GM12878 (cell line): ENCODE data around the gene LRP1B. TPM values are rescaled to one million over a fixed set of nuclear protein-coding genes. Genes with fewer than 3 reads are reported as not detected.

Source experiments
- ATAC-seq: fragments of 200-7000 bp; cut with Tn5 transposase; 3 replicates; pipeline ENCODE4 v1.9.1; 2020; ENCODE audit warnings: mild to moderate bottlenecking, moderate library complexity
- BruUV-seq: library from RNA; stranded (reverse); fragments of 400-500 nt; replicated peaks from 2 replicates; lab custom pipeline; 2021; lab: Mats Ljungman, UMichigan
- CTCF ChIA-PET: fragments of 300-600 bp; sonication (Branson Sonifier 250); formaldehyde crosslinking; extraction: SDS; loops from one replicate; lab custom pipeline; 2021; ENCODE audit warnings: inconsistent platforms; lab: Yijun Ruan, JAX
- POLR2A ChIA-PET: fragments of 350-600 bp; formaldehyde crosslinking; extraction: SDS; loops from one replicate; lab custom pipeline; 2021; ENCODE audit warnings: inconsistent platforms; lab: Charles Lee
- RAD21 ChIA-PET: fragments of 300-600 bp; sonication (Branson Sonifier 250); formaldehyde crosslinking; loops from one replicate; lab custom pipeline; 2023; ENCODE audit warnings: antibody characterized with exemption; ENCODE audit not compliant: unreplicated experiment; lab: Charles Lee
- SMC1A ChIA-PET: fragments of 300-600 bp; sonication (Branson Sonifier 250); formaldehyde crosslinking; loops from one replicate; lab custom pipeline; 2023; ENCODE audit not compliant: unreplicated experiment, uncharacterized antibody; lab: Charles Lee
- DNase-seq: peaks from one replicate; pipeline ENCODE4 v3.0.0-alpha.2; 2011; ENCODE audit warnings: low read depth, low spot score
- FAIRE-seq: peaks from 3 replicates; lab custom pipeline; 2011; peaks lifted over from hg19 to GRCh38; lab: Jason Lieb, UNC
- H2AFZ ChIP-seq: 2 replicates; pipeline ENCODE4 v1.6.0; 2011; ENCODE audit warnings: low read depth, low read length, control low read depth; ENCODE audit not compliant: control insufficient read depth
- H3K27ac ChIP-seq: 2 replicates; pipeline ENCODE4 v1.5.1; 2011; ENCODE audit warnings: control low read depth; ENCODE audit not compliant: control insufficient read depth, insufficient read depth
- H3K27me3 ChIP-seq, 2 experiments: replicated peaks in 1 of 2; 2 replicates each; pipeline versions ENCODE4 v1.6.0 to v1.6.1; 2011; ENCODE audit warnings: low read length in 1 of 2; ENCODE audit not compliant: control insufficient read depth in 2 of 2, insufficient read depth in 2 of 2
- H3K36me3 ChIP-seq, 2 experiments: 2 replicates each; pipeline ENCODE4 v1.5.1; 2011; ENCODE audit warnings: low read length in 1 of 2; ENCODE audit not compliant: control insufficient read depth in 2 of 2, insufficient read depth in 2 of 2
- H3K4me1 ChIP-seq: 2 replicates; pipeline ENCODE4 v1.6.1; 2011; ENCODE audit warnings: mild to moderate bottlenecking, low read length, moderate library complexity, mixed read lengths; ENCODE audit not compliant: control insufficient read depth, insufficient read depth
- H3K4me2 ChIP-seq: 2 replicates; pipeline ENCODE4 v1.6.0; 2011; ENCODE audit warnings: control low read depth; ENCODE audit not compliant: control insufficient read depth, insufficient read depth
- H3K4me3 ChIP-seq: fragments of 200-600 bp; sonication (generic); 2 replicates; pipeline ENCODE4 v1.5.1; 2016
- H3K79me2 ChIP-seq: 2 replicates; pipeline ENCODE4 v1.6.0; 2011; ENCODE audit warnings: low read length; ENCODE audit not compliant: control insufficient read depth, insufficient read depth
- H3K9ac ChIP-seq: 2 replicates; pipeline ENCODE4 v1.8.0; 2011; ENCODE audit warnings: low read length, control low read depth, mixed read lengths; ENCODE audit not compliant: control insufficient read depth, insufficient read depth
- H3K9me3 ChIP-seq: replicated peaks from 3 replicates; pipeline ENCODE4 v1.5.1; 2011; ENCODE audit warnings: mild to moderate bottlenecking, low read length; ENCODE audit not compliant: control insufficient read depth, insufficient read depth
- H4K20me1 ChIP-seq: 2 replicates; pipeline ENCODE4 v1.6.0; 2011; ENCODE audit not compliant: control insufficient read depth, insufficient read depth
- ATF3 ChIP-seq: IDR thresholded peaks from 2 replicates; pipeline ENCODE4 v1.6.1; 2011; ENCODE audit warnings: low read depth, mild to moderate bottlenecking, low read length, moderate library complexity, borderline replicate concordance; ENCODE audit errors: extremely low read depth
- CHD2 ChIP-seq: IDR thresholded peaks from 2 replicates; pipeline ENCODE4 v1.6.1; 2011; ENCODE audit warnings: low read depth, low read length, improper control_type of control experiment, borderline replicate concordance
- FOXK2 ChIP-seq: fragments of 450-650 bp; IDR thresholded peaks from 2 replicates; pipeline ENCODE4 v1.6.1; 2017; ENCODE audit warnings: mild to moderate bottlenecking, moderate library complexity
- HSF1 ChIP-seq: fragments of 150-350 bp; IDR thresholded peaks from 2 replicates; pipeline ENCODE4 v1.6.1; 2014; ENCODE audit warnings: mild to moderate bottlenecking, low read depth, low read length
- IKZF1 ChIP-seq: fragments of 450-650 bp; conservative IDR thresholded peaks from 2 replicates; pipeline ENCODE4 v1.6.1; 2017; ENCODE audit warnings: antibody characterized with exemption, mild to moderate bottlenecking
- IRF5 ChIP-seq: fragments of 450-650 bp; IDR thresholded peaks from 2 replicates; pipeline ENCODE4 v1.6.1; 2017; ENCODE audit warnings: borderline replicate concordance
- KDM1A ChIP-seq: fragments of 200-600 bp; sonication (generic); IDR thresholded peaks from 2 replicates; pipeline ENCODE4 v1.6.1; 2016; ENCODE audit warnings: borderline replicate concordance
- POLR2AphosphoS5 ChIP-seq: IDR thresholded peaks from 2 replicates; pipeline ENCODE4 v1.6.1; 2011; ENCODE audit warnings: mild to moderate bottlenecking, low read length, inconsistent platforms
- SMAD5 ChIP-seq: IDR thresholded peaks from 2 replicates; pipeline ENCODE4 v1.6.1; 2016; ENCODE audit warnings: antibody characterized with exemption, low read depth
- STAT1 ChIP-seq: fragments of 450-650 bp; conservative IDR thresholded peaks from 2 replicates; pipeline ENCODE4 v1.6.1; 2014; ENCODE audit warnings: antibody characterized with exemption, mild to moderate bottlenecking
- ZBED1 ChIP-seq: IDR thresholded peaks from 2 replicates; pipeline ENCODE4 v1.6.1; 2016; ENCODE audit warnings: borderline replicate concordance
- WGBS: methylation state at CpG from one replicate; pipeline ENCODE4 v1.1.6; 2016; ENCODE audit warnings: low lambda C conversion rate; ENCODE audit not compliant: insufficient replicate concordance, insufficient coverage; ENCODE audit errors: missing lambda C conversion rate; 5-methylcytosine and 5-hydroxymethylcytosine counted together
- in situ Hi-C: fragments of 300-500 bp; cut with MboI; formaldehyde crosslinking; loops from 9 replicates; pipeline ENCODE4 v1.14.3; 2018; ENCODE audit warnings: mixed read lengths
- intact Hi-C: fragments of 100-400 bp; cut with micrococcal nuclease; formaldehyde crosslinking; loops from one replicate; pipeline ENCODE4 v1.14.2; 2022; ENCODE audit not compliant: unreplicated experiment
- polyA plus RNA-seq, 11 experiments: library from polyadenylated mRNA; depleted of rRNA in 4 of 11; unstranded in 6 of 11; stranded (reverse) in 5 of 11; fragments of >200 nt; fragmentation: Nextera tagmentation in 4 of 11; fragmentation: Illumina TruSeq in 1 of 11; extraction: Ambion mirVana in 4 of 11; extraction: Trizol in 1 of 11; gene quantifications; 1 replicate in 1 of 11; 2 replicates in 10 of 11; pipeline versions ENCODE4 v1.2.1 to v1.2.3, GENCODE V29; 2011 to 2016; ENCODE audit warnings: inconsistent platforms in 2 of 11, missing spikeins in 2 of 11, low read depth in 1 of 11
- total RNA-seq, 4 experiments: library from RNA; depleted of rRNA in 3 of 4; stranded (reverse); fragments of >200 nt in 3 of 4; fragmentation: Illumina TruSeq in 1 of 4; extraction: Trizol in 1 of 4; gene quantifications; 2 replicates each; pipeline versions ENCODE4 v1.2.1 to v1.2.3, GENCODE V29; 2013 to 2021

The LRP1B gene
- total and polyA plus RNA-seq, 10 of the 15 experiments (the other 5 are each of a cell fraction or from before 2014, with no cell fraction given), result under 0.01 to 0.06 (median 0.03) TPM; not detected in 5

- H3K4me2 ChIP-seq, result no peak overlapping the region
- H3K27ac ChIP-seq, result no peak overlapping the region
- CTCF ChIA-PET, result no interaction called here
- TF ChIP-seq IKZF1 (no peak), KDM1A (no peak), POLR2AphosphoS5 (no peak), ATF3 (no peak), STAT1 (no peak), IRF5 (no peak), CHD2 (no peak), ZBED1 (no peak), FOXK2 (no peak), SMAD5 (no peak), HSF1 (no peak)
- RAD21 ChIA-PET, result no interaction called here
- WGBS, result 0% methylated on average over 1 of the region's 1 CpG
- no peak overlapping the region for H2AFZ ChIP-seq
- SMC1A ChIA-PET, result no interaction called here
- FAIRE-seq (no peak), ATAC-seq (no peak), DNase-seq (no peak)
- H4K20me1 ChIP-seq, result no peaks in the 10 kb centered on the region
- intact Hi-C loops (no loop called here), in situ Hi-C loops (no loop called here)
- no peaks in the 10 kb centered on the region for H3K27me3 ChIP-seq
- H3K9me3 ChIP-seq, result no peaks in the 10 kb centered on the region
- no TSS peak for BruUV-seq
- H3K36me3 ChIP-seq, result no peaks in the 10 kb centered on the region
- no peak overlapping the region for H3K4me3 ChIP-seq
- H3K79me2 ChIP-seq, result no peaks in the 10 kb centered on the region
- H3K4me1 ChIP-seq, result no peaks in the 10 kb centered on the region
- H3K9ac ChIP-seq, result no peak overlapping the region
- POLR2A ChIA-PET, result no interaction called here
Observed at GRCh38 chr2:141959941-141960340, 170.9 kb downstream of the LRP1B start.
